WTC11 (cell line): Measurements from ENCODE around the gene SERPINF2. TPM values are rescaled to one million over a fixed set of nuclear protein-coding genes. Genes with fewer than 3 reads are reported as not detected.

ENCODE experiments used
- ATAC-seq: fragments of 200-7000 bp; cut with Tn5 transposase; 2 replicates; pipeline ENCODE4 v1.10.0; 2021; ENCODE audit warnings: mild to moderate bottlenecking, moderate library complexity
- CTCF ChIA-PET: fragments of 300-600 bp; sonication (Branson Sonifier 250); formaldehyde crosslinking; loops from one replicate; lab custom pipeline; 2021; ENCODE audit warnings: antibody characterized with exemption; lab: Charles Lee
- POLR2A ChIA-PET: fragments of 350-600 bp; sonication (Branson Sonifier 250); formaldehyde crosslinking; loops from one replicate; lab custom pipeline; 2021; ENCODE audit warnings: antibody characterized with exemption; lab: Charles Lee
- DNase-seq: peaks from one replicate; pipeline ENCODE4 v3.0.0; 2021; ENCODE audit warnings: low spot score
- H3K27ac Mint-ChIP-seq: 2 replicates; pipeline ENCODE4 v1.8.0; 2021; ENCODE audit warnings: mixed read lengths
- H3K27me3 Mint-ChIP-seq: 2 replicates; pipeline ENCODE4 v1.8.0; 2021; ENCODE audit warnings: low read depth, mild to moderate bottlenecking, moderate library complexity, mixed read lengths
- H3K36me3 Mint-ChIP-seq: 2 replicates; pipeline ENCODE4 v1.8.0; 2021; ENCODE audit warnings: mixed read lengths
- H3K4me1 Mint-ChIP-seq: 2 replicates; pipeline ENCODE4 v1.8.0; 2022; ENCODE audit warnings: mixed read lengths
- H3K4me3 Mint-ChIP-seq: 2 replicates; pipeline ENCODE4 v1.8.0; 2021; ENCODE audit warnings: mild to moderate bottlenecking, moderate library complexity, mixed read lengths
- H3K9me3 Mint-ChIP-seq: 2 replicates; pipeline ENCODE4 v1.8.0; 2021; ENCODE audit warnings: mixed read lengths
- ATF3 ChIP-seq: sonication (generic); formaldehyde crosslinking; conservative IDR thresholded peaks from 2 replicates; pipeline ENCODE4 v1.8.1; 2022; ENCODE audit warnings: mild to moderate bottlenecking, missing genetic modification reagents
- ATF6 ChIP-seq: sonication (generic); formaldehyde crosslinking; IDR thresholded peaks from 2 replicates; pipeline ENCODE4 v1.8.1; 2023; ENCODE audit warnings: mild to moderate bottlenecking, missing genetic modification reagents
- CDX4 ChIP-seq: fragments of 250-450 bp; sonication (Bioruptor Pico); IDR thresholded peaks from 2 replicates; pipeline ENCODE4 v1.9.0; 2021; ENCODE audit warnings: moderate library complexity, mild to moderate bottlenecking, inconsistent platforms, borderline replicate concordance
- CREB1 ChIP-seq: sonication (generic); formaldehyde crosslinking; IDR thresholded peaks from 2 replicates; pipeline ENCODE4 v1.8.0; 2023; ENCODE audit warnings: mild to moderate bottlenecking, missing genetic modification reagents
- ERG ChIP-seq: fragments of 250-450 bp; sonication (Bioruptor Pico); IDR thresholded peaks from 2 replicates; pipeline ENCODE4 v1.8.0; 2021; ENCODE audit warnings: mild to moderate bottlenecking
- FOXK1 ChIP-seq: sonication (generic); formaldehyde crosslinking; IDR thresholded peaks from 2 replicates; pipeline ENCODE4 v1.8.0; 2022; ENCODE audit warnings: mild to moderate bottlenecking, moderate library complexity, missing genetic modification reagents
- FOXP1 ChIP-seq: sonication (generic); formaldehyde crosslinking; IDR thresholded peaks from 2 replicates; pipeline ENCODE4 v1.8.0; 2022; ENCODE audit warnings: missing genetic modification reagents, mild to moderate bottlenecking, moderate library complexity, borderline replicate concordance
- FOXP4 ChIP-seq: sonication (generic); formaldehyde crosslinking; IDR thresholded peaks from 2 replicates; pipeline ENCODE4 v1.8.0; 2022; ENCODE audit warnings: mild to moderate bottlenecking, missing genetic modification reagents
- JUN ChIP-seq: sonication (generic); formaldehyde crosslinking; IDR thresholded peaks from 2 replicates; pipeline ENCODE4 v1.8.0; 2023; ENCODE audit warnings: mild to moderate bottlenecking, missing genetic modification reagents
- NR2C2 ChIP-seq: sonication (generic); formaldehyde crosslinking; IDR thresholded peaks from 2 replicates; pipeline ENCODE4 v1.8.0; 2022; ENCODE audit warnings: mild to moderate bottlenecking, missing genetic modification reagents
- NR3C1 ChIP-seq: sonication (generic); formaldehyde crosslinking; conservative IDR thresholded peaks from 2 replicates; pipeline ENCODE4 v1.8.1; 2023; ENCODE audit warnings: low read depth, mild to moderate bottlenecking, missing genetic modification reagents
- PRRX2 ChIP-seq: fragments of 250-450 bp; sonication (Bioruptor Pico); IDR thresholded peaks from 2 replicates; pipeline ENCODE4 v1.8.0; 2021; ENCODE audit warnings: mild to moderate bottlenecking
- RELA ChIP-seq: sonication (generic); formaldehyde crosslinking; IDR thresholded peaks from 2 replicates; pipeline ENCODE4 v1.8.1; 2022; ENCODE audit warnings: missing genetic modification reagents, mild to moderate bottlenecking, borderline replicate concordance
- ZNF138 ChIP-seq: sonication (generic); formaldehyde crosslinking; conservative IDR thresholded peaks from 2 replicates; pipeline ENCODE4 v1.8.1; 2022; ENCODE audit warnings: mild to moderate bottlenecking, moderate library complexity, missing genetic modification reagents
- ZNF425 ChIP-seq: fragments of 250-450 bp; sonication (Bioruptor Pico); conservative IDR thresholded peaks from 2 replicates; pipeline ENCODE4 v1.9.0; 2021; ENCODE audit warnings: mild to moderate bottlenecking
- ZNF512 ChIP-seq: sonication (generic); formaldehyde crosslinking; IDR thresholded peaks from 2 replicates; pipeline ENCODE4 v1.8.1; 2022; ENCODE audit warnings: missing genetic modification reagents, borderline replicate concordance
- ZNF671 ChIP-seq: fragments of 250-450 bp; sonication (Bioruptor Pico); IDR thresholded peaks from 2 replicates; pipeline ENCODE4 v1.8.0; 2021; ENCODE audit warnings: mild to moderate bottlenecking
- ZSCAN18 ChIP-seq: fragments of 250-450 bp; sonication (Bioruptor Pico); IDR thresholded peaks from 2 replicates; pipeline ENCODE4 v2.1.2; 2022; ENCODE audit warnings: mild to moderate bottlenecking, moderate library complexity
- total RNA-seq: library from RNA; stranded (reverse); gene quantifications from 3 replicates; pipeline ENCODE4 v1.2.3, GENCODE V29; 2021

SERPINF2 gene
- total RNA-seq, 1 experiment from 2014 or later, result 1.6 TPM

- Mint-ChIP-seq H3K4me1 (peaks cover 24% of the 10 kb centered on the region), H3K4me3 (peak overlapping the region; percentile 93), H3K36me3 (no peaks in the 10 kb centered on the region)
- CTCF ChIA-PET, result interaction anchor here (0.9 to 5.7 kb wide), 17 partner anchors 12 to 308 kb away, joined by 3 to 64 read pairs (median 11); partner anchors contain the start of genes RILP and SERPINF1
- ATAC-seq, result 0 out of 2 replicates have a peak, but pooled peaks have one; percentile 0
- no peak for TF ChIP-seq ATF3
- no peak for TF ChIP-seq CREB1
- no peak for TF ChIP-seq ZNF512 (CRISPR knock-in tag)
- TF ChIP-seq ZNF138, result no peak
- TF ChIP-seq JUN (CRISPR knock-in tag), result no peak
- TF ChIP-seq ZNF671, result no peak
- no peak for TF ChIP-seq ERG (CRISPR knock-in tag)
- TF ChIP-seq PRRX2 (CRISPR knock-in tag), result no peak
- TF ChIP-seq ATF6, result no peak
- no peak for TF ChIP-seq NR2C2
- no peak for TF ChIP-seq CDX4 (CRISPR knock-in tag)
- no peak for TF ChIP-seq NR3C1 (CRISPR knock-in tag)
- TF ChIP-seq ZSCAN18 (CRISPR knock-in tag), result no peak
- no peak for TF ChIP-seq FOXP1 (CRISPR knock-in tag)
- no peak for TF ChIP-seq ZNF425 (CRISPR knock-in tag)
- TF ChIP-seq FOXP4 (CRISPR knock-in tag), result no peak
- TF ChIP-seq FOXK1 (CRISPR knock-in tag), result no peak
- TF ChIP-seq RELA (CRISPR knock-in tag), result no peak
- TF ChIP-seq, all 79 proteins: peak for 0
- POLR2A ChIA-PET, result interaction anchor here (0.6 to 2.2 kb wide), 6 partner anchors 10 to 70 kb away, joined by 3 to 17 read pairs (median 4); partner anchors contain the start of gene WDR81
- Mint-ChIP-seq H3K27ac (peak overlapping the region; percentile 92), H3K9me3 (no peaks in the 10 kb centered on the region), H3K27me3 (no peaks in the 10 kb centered on the region)
- DNase-seq, result peak; percentile 60
Measured at GRCh38 chr17:1714980-1715802, 27.5 kb upstream of the SERPINF2 start.
